ENCODE results near the gene SHROOM4.

SHROOM4 gene

DNA sequence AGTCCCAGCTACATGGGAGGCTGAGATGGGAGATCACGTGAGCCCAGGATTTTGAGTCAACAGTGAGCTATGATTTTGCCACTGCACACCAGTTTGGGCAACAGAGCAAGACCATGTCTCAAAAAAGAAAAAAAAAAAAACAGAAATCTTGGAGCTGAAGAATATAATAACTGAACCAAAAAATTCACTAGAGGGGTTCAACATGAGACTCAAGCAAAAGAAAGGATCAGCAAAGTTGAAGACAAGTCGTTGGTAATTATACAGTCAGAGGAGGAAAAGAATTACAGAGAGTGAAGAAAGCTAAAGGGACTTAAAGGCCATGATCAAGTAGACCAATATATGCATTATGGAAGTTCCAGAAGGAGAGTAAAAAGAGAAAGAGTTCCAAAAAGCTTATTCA is 26.9 kb downstream of the SHROOM4 start:
- no peaks in the 10 kb centered on the region for H4K20me1 ChIP-seq (ENCODE audit: insufficient read depth, low read length)
- H2AFZ ChIP-seq (ENCODE audit: low read length) = no peak overlapping the region
- no peaks in the 10 kb centered on the region for H3K9me2 ChIP-seq (replicated peaks; ENCODE audit: insufficient read depth, low read length)
- no peaks in the 10 kb centered on the region for H3K36me3 ChIP-seq (replicated peaks; ENCODE audit: insufficient read depth, low read length)
- H3K4me2 ChIP-seq (ENCODE audit: low read depth, low read length) = no peak overlapping the region
- H3K79me2 ChIP-seq (ENCODE audit: low read length) = no peaks in the 10 kb centered on the region
- no peaks in the 10 kb centered on the region for H3F3A ChIP-seq (ENCODE audit: insufficient read depth, low read length)
- H3K9me3 ChIP-seq (replicated peaks; ENCODE audit: insufficient read depth, low read length) = no peaks in the 10 kb centered on the region
- TF ChIP-seq, protein P1, sequence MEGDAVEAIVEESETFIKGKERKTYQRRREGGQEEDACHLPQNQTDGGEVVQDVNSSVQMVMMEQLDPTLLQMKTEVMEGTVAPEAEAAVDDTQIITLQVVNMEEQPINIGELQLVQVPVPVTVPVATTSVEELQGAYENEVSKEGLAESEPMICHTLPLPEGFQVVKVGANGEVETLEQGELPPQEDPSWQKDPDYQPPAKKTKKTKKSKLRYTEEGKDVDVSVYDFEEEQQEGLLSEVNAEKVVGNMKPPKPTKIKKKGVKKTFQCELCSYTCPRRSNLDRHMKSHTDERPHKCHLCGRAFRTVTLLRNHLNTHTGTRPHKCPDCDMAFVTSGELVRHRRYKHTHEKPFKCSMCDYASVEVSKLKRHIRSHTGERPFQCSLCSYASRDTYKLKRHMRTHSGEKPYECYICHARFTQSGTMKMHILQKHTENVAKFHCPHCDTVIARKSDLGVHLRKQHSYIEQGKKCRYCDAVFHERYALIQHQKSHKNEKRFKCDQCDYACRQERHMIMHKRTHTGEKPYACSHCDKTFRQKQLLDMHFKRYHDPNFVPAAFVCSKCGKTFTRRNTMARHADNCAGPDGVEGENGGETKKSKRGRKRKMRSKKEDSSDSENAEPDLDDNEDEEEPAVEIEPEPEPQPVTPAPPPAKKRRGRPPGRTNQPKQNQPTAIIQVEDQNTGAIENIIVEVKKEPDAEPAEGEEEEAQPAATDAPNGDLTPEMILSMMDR (IDR thresholded peaks at IDR 0.05; ENCODE audit: low read length) = no peak
- TF ChIP-seq EZH2phosphoT487 (IDR thresholded peaks at IDR 0.05; ENCODE audit: low read length) (no peak), EZH2 (optimal IDR thresholded peaks at IDR 0.05; ENCODE audit: low read depth, low read length) (no peak)
- no peaks in the 10 kb centered on the region for H3K4me1 ChIP-seq (ENCODE audit: low read length)
- no peak for DNase-seq
- H3K4me3 ChIP-seq (ENCODE audit: low read length) = no peak overlapping the region
- H3K27ac ChIP-seq (ENCODE audit: low read length) = no peak overlapping the region
- H3K27me3 ChIP-seq (replicated peaks; ENCODE audit: insufficient read depth, low read length) = no peaks in the 10 kb centered on the region
- no peak overlapping the region for H3K9ac ChIP-seq (ENCODE audit: low read length)

DNA sequence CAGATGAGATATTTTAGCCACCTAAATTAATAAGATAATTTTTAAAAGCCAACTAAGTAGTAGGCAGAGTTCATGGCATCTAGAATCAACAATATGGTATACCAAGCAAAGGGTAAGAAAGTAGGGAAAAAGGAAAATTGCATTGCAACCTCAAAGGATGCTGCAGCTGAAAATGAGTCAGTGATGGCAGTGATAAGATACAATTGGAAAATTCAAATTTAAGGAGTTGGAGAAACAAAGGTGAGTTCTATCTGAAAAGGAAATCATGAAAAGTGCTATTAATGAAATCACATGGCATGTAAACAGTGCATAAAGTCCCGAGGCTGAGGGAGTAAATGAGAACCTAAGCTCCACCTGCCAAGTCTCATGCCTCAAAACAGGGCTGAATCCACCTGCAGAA is 33.9 kb downstream of the SHROOM4 start:
- Histone ChIP-seq H3K9me3 (replicated peaks; ENCODE audit: insufficient read depth, low read length) (no peaks in the 10 kb centered on the region), H3F3A (ENCODE audit: insufficient read depth, low read length) (no peaks in the 10 kb centered on the region), H3K4me2 (ENCODE audit: low read depth, low read length) (no peak overlapping the region), H3K27me3 (replicated peaks; ENCODE audit: insufficient read depth, low read length) (no peaks in the 10 kb centered on the region), H2AFZ (ENCODE audit: low read length) (no peak overlapping the region), H3K79me2 (ENCODE audit: low read length) (no peaks in the 10 kb centered on the region), H3K27ac (ENCODE audit: low read length) (no peak overlapping the region), H3K4me3 (ENCODE audit: low read length) (no peak overlapping the region), H3K9ac (ENCODE audit: low read length) (no peak overlapping the region), H4K20me1 (ENCODE audit: insufficient read depth, low read length) (no peaks in the 10 kb centered on the region), H3K4me1 (ENCODE audit: low read length) (no peaks in the 10 kb centered on the region), H3K36me3 (replicated peaks; ENCODE audit: insufficient read depth, low read length) (no peaks in the 10 kb centered on the region), H3K9me2 (replicated peaks; ENCODE audit: insufficient read depth, low read length) (no peaks in the 10 kb centered on the region)
- TF ChIP-seq, protein P1 (IDR thresholded peaks at IDR 0.05; ENCODE audit: low read length) = no peak
- TF ChIP-seq EZH2 (optimal IDR thresholded peaks at IDR 0.05; ENCODE audit: low read depth, low read length) (no peak), EZH2phosphoT487 (IDR thresholded peaks at IDR 0.05; ENCODE audit: low read length) (no peak)
- no peak for DNase-seq

DNA sequence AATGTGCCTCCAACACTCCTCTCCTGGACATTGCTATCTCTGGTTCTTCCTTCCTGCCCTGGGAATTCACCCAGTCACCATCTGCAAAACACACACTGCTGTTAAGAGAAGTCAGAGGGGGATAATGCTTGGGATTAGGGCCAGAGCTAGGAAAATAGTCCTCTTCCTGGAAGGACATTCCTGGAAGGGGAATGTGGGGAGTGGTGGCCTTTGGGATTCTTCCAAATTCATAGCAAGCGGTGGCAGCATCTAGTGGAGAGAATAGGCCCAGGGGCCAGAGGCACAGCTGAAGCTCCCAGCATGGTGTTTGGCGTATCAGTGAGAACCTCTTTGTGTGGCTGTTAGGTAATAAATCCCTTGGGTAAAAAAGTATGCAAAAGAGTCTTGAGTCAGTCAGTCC is 34.3 kb downstream of the SHROOM4 start:
- no peaks in the 10 kb centered on the region for H4K20me1 ChIP-seq (ENCODE audit: insufficient read depth, low read length)
- H3K4me1 ChIP-seq (ENCODE audit: low read length) = no peaks in the 10 kb centered on the region
- H3F3A ChIP-seq (ENCODE audit: insufficient read depth, low read length) = no peaks in the 10 kb centered on the region
- H3K4me2 ChIP-seq (ENCODE audit: low read depth, low read length) = no peak overlapping the region
- H3K9me2 ChIP-seq (replicated peaks; ENCODE audit: insufficient read depth, low read length) = no peaks in the 10 kb centered on the region
- H3K4me3 ChIP-seq (ENCODE audit: low read length) = no peak overlapping the region
- H3K27me3 ChIP-seq (replicated peaks; ENCODE audit: insufficient read depth, low read length) = no peaks in the 10 kb centered on the region
- no peaks in the 10 kb centered on the region for H3K36me3 ChIP-seq (replicated peaks; ENCODE audit: insufficient read depth, low read length)
- H3K27ac ChIP-seq (ENCODE audit: low read length) = no peak overlapping the region
- TF ChIP-seq EZH2 (optimal IDR thresholded peaks at IDR 0.05; ENCODE audit: low read depth, low read length) (no peak), EZH2phosphoT487 (IDR thresholded peaks at IDR 0.05; ENCODE audit: low read length) (no peak)
- TF ChIP-seq, protein P1 (IDR thresholded peaks at IDR 0.05; ENCODE audit: low read length) = no peak
- no peaks in the 10 kb centered on the region for H3K9me3 ChIP-seq (replicated peaks; ENCODE audit: insufficient read depth, low read length)
- no peak overlapping the region for H3K9ac ChIP-seq (ENCODE audit: low read length)
- H3K79me2 ChIP-seq (ENCODE audit: low read length) = no peaks in the 10 kb centered on the region
- DNase-seq = no peak
- H2AFZ ChIP-seq (ENCODE audit: low read length) = no peak overlapping the region

Data from MM.1S (cell line).